ENCODE measurements around the gene MEI1. TPM values are rescaled to one million over a fixed set of nuclear protein-coding genes. Genes with fewer than 3 reads are reported as not detected.

The MEI1 gene
- total RNA-seq, 3 donors from 2014 or later: 1.3 to 12.1 (median 4.3) TPM

DNA sequence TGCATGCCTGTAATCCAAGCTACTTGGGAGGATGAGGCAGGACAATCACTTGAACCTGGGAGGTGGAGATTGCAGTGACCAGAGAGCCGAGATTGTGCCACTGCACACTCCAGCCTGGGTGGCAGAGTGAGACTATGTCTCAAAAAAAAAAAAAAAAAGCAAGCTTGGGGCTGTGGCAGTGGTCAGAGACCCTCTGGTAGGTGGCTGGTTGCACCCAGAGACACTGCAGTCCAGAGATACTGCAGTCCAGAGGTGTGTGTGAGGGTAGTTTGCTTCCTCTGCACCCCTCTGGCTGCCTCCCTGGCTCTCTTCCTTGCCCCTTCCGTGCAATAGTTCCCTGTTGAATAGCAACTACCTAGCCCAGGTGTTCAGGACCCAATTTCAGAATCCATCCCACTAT lies 99.4 kb downstream of the MEI1 start:
- Histone ChIP-seq H3K36me3 (no peaks in the 10 kb centered on the region), H3K27me3 (no peaks in the 10 kb centered on the region), H3K4me1 (peaks cover 6 to 15% of the 10 kb centered on the region in 2 donors), H3K9me3 (no peaks in the 10 kb centered on the region), H3K27ac (peak overlapping the region in 1 of 2 donors; percentile 92), H3K4me3 (no peak overlapping the region)
- DNase-seq (ENCODE audit: low spot score in 2 of 2): no peak
- intact Hi-C loops (cut with DNase I; ENCODE audit: low total_unique reads): no loop called here
- TF ChIP-seq POLR2AphosphoS5 (IDR thresholded peaks at IDR 0.05) (no peak), POLR2A (IDR thresholded peaks at IDR 0.05) (no peak)
- TF ChIP-seq, protein P1, sequence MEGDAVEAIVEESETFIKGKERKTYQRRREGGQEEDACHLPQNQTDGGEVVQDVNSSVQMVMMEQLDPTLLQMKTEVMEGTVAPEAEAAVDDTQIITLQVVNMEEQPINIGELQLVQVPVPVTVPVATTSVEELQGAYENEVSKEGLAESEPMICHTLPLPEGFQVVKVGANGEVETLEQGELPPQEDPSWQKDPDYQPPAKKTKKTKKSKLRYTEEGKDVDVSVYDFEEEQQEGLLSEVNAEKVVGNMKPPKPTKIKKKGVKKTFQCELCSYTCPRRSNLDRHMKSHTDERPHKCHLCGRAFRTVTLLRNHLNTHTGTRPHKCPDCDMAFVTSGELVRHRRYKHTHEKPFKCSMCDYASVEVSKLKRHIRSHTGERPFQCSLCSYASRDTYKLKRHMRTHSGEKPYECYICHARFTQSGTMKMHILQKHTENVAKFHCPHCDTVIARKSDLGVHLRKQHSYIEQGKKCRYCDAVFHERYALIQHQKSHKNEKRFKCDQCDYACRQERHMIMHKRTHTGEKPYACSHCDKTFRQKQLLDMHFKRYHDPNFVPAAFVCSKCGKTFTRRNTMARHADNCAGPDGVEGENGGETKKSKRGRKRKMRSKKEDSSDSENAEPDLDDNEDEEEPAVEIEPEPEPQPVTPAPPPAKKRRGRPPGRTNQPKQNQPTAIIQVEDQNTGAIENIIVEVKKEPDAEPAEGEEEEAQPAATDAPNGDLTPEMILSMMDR (IDR thresholded peaks at IDR 0.05): no peak

DNA sequence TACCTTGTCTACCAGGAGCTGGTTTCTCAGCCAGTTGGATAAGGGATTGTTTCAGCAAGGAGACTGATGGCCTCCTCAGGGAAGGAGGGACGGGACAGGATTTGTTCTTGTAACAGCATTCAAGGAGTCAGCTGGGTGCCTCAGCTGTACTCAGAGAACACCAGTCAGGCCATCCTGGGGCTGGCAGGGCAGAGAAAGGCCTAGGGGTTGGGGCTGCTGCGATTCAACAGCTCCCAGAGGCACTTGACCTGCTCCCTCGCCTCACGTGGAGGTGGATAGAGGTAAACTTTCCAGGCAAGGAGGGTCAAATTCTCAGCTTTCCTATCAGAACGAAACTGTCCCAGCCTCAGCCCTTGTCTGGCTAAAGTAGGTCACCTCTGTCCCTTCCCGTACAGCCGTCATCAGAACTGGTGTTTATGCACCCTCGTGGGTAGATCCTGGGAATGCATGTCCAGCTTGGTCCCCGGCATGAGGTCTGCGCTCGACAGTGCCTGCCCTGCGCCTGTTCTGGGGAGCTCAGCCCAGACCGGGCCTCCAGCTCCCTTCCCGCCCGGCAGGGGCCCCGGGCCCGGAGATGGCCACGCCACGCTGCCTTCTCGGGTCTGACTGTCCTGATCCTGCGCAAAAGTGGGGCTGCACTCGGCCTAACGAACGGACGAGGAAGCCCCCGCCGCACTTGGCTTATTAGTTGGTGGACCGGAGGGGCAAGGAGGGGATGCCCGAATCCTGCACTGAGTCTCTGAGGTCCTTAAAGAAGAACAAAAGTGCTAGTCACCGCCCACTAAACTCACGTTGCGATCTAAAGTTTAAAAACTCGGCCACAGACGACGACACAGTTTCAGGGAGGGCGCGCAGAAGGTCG lies 100.4 kb downstream of the MEI1 start:
- no peak for TF ChIP-seq POLR2AphosphoS5 (IDR thresholded peaks at IDR 0.05)
- TF ChIP-seq, protein P1 (IDR thresholded peaks at IDR 0.05): peak in 1 of 3 donors; percentile 22
- Histone ChIP-seq H3K9me3 (no peaks in the 10 kb centered on the region), H3K4me3 (peak overlapping the region; percentile 78 to 89 (median 87)), H3K4me1 (peaks cover 6 to 15% of the 10 kb centered on the region in 2 donors), H3K36me3 (no peaks in the 10 kb centered on the region), H3K27ac (peak overlapping the region; percentile 89 to 92), H3K27me3 (no peaks in the 10 kb centered on the region)
- peak in 1 of 2 donors; percentile 55 for DNase-seq (ENCODE audit: low spot score in 2 of 2)
- intact Hi-C loops (cut with DNase I; ENCODE audit: low total_unique reads): no loop called here

DNA sequence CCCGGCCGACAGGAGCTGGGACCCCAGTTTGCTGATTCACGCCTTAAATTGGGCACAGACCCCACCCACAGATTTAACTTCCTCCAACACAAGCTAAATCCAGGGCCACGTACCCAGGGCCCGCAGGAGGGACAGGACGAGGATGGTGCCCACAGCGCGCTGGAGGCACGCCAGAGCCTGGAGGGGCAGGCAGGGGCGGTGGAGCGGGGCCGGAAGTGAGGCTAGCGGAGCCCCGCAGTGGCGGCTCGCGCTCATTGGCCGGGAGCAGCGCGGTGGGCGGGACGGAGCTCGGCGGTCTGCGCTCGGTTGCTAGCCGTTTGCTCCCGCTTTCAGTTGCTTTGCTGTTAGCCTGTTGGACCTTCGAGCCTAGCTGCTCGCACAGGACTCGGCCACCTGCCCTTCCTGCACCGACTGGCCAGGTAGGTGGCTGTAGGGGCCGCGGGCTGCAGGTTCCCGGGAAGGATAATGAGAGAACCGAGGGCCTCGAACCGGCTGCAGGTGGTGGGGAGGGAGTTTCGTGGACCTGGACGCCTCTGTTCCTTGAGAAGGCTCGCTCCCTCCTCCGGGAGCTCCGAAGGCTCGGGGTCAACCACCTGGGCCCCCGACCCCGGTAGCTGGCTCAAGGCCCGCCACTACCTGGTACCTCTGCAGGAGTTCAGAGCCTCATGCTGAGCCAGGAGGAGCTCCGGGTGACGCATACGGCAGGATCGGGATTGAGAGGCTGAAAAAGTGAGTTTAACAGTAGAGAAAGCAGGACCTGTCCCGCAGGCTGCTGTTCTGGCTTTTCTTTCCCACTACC lies 101.2 kb downstream of the MEI1 start, which contains the start of gene CCDC134:
CCDC134 (plus strand) TSS at position 332 of the 799 bp plus-strand sequence. CDS start 8,212 bp downstream, outside the sequence.
- H3K4me3 ChIP-seq: peak within 1 kb of the TSS; percentile 78 to 89 (median 87)
- H3K27me3 ChIP-seq: no peaks in the 10 kb centered on the region
- no peaks in the 10 kb centered on the region for H3K36me3 ChIP-seq
- H3K27ac ChIP-seq: peak within 1 kb of the TSS; percentile 89 to 92
- H3K9me3 ChIP-seq: no peaks in the 10 kb centered on the region
- H3K4me1 ChIP-seq: peaks cover 6 to 15% of the 10 kb centered on the region in 2 donors
- peak; percentile 84 to 91 for DNase-seq (ENCODE audit: low spot score in 2 of 2)
- TF ChIP-seq POLR2A (IDR thresholded peaks at IDR 0.05): peak; percentile 49
- peak; percentile 64 to 89 (median 83) for TF ChIP-seq POLR2AphosphoS5 (IDR thresholded peaks at IDR 0.05)
- TF ChIP-seq, protein P1 (IDR thresholded peaks at IDR 0.05): no peak
- intact Hi-C loops (cut with DNase I; ENCODE audit: low total_unique reads): no loop called here

DNA sequence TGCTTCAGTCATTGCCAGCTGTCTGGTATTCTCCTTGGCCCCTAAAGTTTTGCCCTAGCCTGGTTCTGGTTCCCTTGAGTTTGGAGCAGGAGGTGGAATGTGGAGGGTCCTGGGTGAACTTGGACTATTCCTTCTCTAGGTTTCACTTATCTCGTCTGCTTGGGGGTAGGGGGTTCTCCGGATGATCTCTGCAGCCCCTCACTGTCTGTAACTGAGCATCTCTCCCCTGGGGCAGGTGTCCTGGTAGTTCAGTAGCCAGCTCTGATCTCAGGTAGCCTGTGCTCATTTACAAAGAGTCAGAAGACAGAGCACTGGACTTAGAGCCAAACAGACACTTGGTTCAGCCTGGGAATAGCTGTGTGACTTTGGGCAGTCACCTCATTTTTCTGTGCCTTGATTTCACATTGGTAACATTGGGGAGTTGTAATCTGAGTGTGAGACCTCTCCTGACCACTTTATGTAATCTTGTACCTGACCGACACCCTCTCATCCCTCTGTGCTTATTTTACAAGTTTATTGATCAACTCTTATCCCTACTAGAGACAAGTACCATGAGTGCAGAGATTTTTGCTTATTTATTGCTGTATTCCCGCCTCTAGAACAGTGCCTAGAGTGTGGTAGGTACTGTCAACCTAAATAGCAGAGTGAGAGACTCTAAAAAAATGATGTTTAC lies 102.0 kb downstream of the MEI1 start:
- H3K27me3 ChIP-seq: no peaks in the 10 kb centered on the region
- H3K36me3 ChIP-seq: no peaks in the 10 kb centered on the region
- peak overlapping the region; percentile 89 to 92 for H3K27ac ChIP-seq
- DNase-seq (ENCODE audit: low spot score in 2 of 2): no peak
- TF ChIP-seq, protein P1 (IDR thresholded peaks at IDR 0.05): no peak
- TF ChIP-seq POLR2A (IDR thresholded peaks at IDR 0.05): no peak
- no peak for TF ChIP-seq POLR2AphosphoS5 (IDR thresholded peaks at IDR 0.05)
- no peaks in the 10 kb centered on the region for H3K9me3 ChIP-seq
- H3K4me3 ChIP-seq: peak overlapping the region; percentile 78 to 89 (median 87)
- intact Hi-C loops (cut with DNase I; ENCODE audit: low total_unique reads): no loop called here
- H3K4me1 ChIP-seq: peaks cover 6 to 15% of the 10 kb centered on the region in 2 donors
